ENCODE data around the gene UBE3D. TPM values are rescaled to one million over a fixed set of nuclear protein-coding genes. Genes with fewer than 3 reads are reported as not detected.

UBE3D gene
- total RNA-seq, 1 donor = 7.0 TPM

DNA sequence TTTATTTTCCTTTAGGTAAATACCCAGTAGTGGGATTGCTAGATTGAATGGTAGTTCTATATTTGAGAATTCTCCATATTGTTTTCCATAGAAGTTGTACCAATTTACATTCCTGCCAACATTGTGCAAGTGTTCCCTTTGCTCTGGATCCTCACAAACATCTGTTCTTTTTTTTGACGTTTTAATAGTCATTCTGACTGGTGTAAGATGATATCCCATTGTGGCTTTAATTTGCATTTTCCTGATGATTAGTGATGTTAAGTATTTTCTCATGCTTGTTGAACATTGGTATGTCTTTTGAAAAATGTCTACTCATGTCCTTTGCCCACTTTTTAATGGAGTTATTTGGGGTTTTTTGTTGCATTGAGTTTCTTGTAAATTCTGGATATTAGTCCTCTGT is 85.6 kb downstream of the UBE3D start:
- H3K4me3 ChIP-seq (ENCODE audit: low read depth, low read length) = no peak overlapping the region
- no peak for DNase-seq (ENCODE audit: low read depth)
- TF ChIP-seq, protein P1, sequence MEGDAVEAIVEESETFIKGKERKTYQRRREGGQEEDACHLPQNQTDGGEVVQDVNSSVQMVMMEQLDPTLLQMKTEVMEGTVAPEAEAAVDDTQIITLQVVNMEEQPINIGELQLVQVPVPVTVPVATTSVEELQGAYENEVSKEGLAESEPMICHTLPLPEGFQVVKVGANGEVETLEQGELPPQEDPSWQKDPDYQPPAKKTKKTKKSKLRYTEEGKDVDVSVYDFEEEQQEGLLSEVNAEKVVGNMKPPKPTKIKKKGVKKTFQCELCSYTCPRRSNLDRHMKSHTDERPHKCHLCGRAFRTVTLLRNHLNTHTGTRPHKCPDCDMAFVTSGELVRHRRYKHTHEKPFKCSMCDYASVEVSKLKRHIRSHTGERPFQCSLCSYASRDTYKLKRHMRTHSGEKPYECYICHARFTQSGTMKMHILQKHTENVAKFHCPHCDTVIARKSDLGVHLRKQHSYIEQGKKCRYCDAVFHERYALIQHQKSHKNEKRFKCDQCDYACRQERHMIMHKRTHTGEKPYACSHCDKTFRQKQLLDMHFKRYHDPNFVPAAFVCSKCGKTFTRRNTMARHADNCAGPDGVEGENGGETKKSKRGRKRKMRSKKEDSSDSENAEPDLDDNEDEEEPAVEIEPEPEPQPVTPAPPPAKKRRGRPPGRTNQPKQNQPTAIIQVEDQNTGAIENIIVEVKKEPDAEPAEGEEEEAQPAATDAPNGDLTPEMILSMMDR (IDR thresholded peaks at IDR 0.05; ENCODE audit: insufficient read depth, low read length) = no peak

DNA sequence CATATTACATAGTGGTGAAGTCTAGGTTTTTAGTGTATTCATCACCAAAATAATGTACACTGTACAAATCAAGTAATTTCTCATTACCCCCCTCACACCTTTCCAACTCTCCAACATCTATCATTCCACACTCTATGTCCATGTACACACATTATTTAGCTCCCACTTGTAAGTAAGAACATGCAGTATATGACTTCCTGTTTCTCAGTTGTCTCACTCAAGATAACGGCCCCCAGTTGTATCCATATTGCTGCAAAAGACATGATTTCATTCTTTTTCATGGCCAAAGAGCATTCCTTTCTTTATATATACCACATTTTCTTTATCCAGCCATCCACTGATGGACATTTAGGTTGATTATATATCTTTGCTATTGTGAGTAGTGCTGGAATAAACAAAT is 86.0 kb downstream of the UBE3D start:
- H3K4me3 ChIP-seq (ENCODE audit: low read depth, low read length) = no peak overlapping the region
- TF ChIP-seq, protein P1 (IDR thresholded peaks at IDR 0.05; ENCODE audit: insufficient read depth, low read length) = no peak
- no peak for DNase-seq (ENCODE audit: low read depth)

DNA sequence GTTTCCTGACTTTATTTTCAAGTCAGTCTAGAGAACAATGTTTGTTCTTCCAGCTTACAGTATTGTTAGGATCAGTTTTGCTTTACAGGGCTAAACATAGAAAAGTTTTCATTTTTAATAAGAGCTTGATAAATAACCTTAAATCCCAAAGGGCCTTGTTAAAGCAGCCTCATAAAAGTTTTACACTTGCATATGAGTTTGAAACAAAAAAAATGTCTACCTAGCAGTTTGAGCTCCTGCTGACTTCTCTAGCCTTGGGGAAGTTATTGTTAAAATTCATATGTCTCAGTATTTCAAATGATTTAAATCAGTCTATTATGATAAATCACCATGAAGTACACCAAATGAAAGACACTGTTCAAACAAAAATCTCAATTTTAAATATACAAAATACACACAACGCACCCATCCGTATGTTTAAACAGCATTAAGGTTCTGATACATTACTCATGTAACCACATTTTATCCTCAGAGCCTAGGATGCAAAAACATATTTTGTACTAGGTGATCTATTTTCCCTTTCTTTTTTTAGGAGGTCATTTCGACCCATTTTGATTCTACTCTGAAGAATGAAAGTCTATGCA is 87.2 kb downstream of the UBE3D start:
- no peak for DNase-seq (ENCODE audit: low read depth)
- no peak overlapping the region for H3K4me3 ChIP-seq (ENCODE audit: low read depth, low read length)

DNA sequence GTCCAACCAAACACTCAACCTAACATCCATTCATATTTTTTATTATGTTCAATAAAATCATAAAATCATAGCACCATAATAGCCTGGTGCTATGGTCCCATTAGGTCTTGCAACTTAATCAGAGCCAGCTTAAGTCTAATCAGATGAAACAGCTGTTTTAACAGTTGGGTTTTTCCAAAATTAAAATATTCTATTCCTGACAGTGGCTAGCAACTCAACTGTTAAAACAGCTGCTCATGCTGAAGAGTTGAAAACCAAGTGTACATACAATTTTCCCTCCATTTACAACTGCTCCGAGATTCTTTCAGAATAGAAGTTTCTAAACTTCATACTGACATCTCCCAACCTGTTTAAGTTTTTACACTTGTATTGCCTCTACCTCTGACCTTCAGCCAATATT is 89.5 kb downstream of the UBE3D start:
- TF ChIP-seq, protein P1 (IDR thresholded peaks at IDR 0.05; ENCODE audit: insufficient read depth, low read length) = no peak
- no peak overlapping the region for H3K4me3 ChIP-seq (ENCODE audit: low read depth, low read length)
- DNase-seq (ENCODE audit: low read depth) = no peak

More for the DNA sequence above, 87.2 kb downstream of the UBE3D start:
- TF ChIP-seq, protein P1 (IDR thresholded peaks at IDR 0.05; ENCODE audit: insufficient read depth, low read length) = no peak

DNA sequence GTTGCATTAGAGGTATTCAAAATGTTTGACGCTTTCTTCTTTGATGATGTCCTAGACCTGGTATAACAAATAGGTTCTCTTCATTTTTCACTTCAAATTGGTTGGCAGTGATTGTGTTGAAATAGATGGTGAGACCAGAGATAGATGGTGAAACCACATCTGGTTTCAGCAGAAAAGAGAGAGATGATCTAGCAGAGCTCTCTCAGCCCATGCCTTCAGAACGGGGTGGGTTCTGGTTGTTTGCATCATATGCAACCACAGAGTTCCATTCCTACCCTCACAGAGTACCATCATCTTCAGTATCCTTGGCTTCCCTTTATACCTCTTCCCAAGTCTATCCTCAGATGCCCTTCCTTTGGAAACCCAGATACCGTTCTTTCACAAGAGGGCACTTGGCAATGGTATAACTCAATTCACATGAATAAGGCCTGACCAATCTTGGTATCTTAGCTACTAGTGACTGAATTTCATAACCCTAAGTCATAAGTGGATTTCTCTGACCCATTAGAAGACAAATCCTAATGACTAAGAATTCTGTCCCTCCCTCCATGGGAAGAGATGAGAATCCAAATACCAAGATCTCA is 93.7 kb downstream of the UBE3D start:
- no peak overlapping the region for H3K4me3 ChIP-seq (ENCODE audit: low read depth, low read length)
- TF ChIP-seq, protein P1 (IDR thresholded peaks at IDR 0.05; ENCODE audit: insufficient read depth, low read length) = no peak
- no peak for DNase-seq (ENCODE audit: low read depth)

DNA sequence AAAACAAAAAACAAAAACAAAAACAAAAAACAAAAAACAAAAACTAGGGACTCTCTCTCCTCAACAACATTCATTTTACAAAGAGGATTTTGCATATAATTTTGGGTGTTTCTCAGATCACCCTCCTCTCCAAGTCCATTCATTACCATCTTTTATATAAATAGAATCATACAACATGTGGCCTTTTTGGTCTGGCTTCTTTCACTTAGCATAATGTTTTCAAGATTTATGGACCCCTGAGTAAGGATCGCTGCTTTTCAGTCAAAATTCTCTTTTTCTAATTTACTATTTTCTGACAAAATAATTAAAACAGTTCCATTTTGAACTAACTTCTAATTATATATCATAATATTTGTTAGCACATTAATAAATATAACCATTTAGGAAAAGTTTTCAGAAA is 94.8 kb downstream of the UBE3D start:
- H3K4me3 ChIP-seq (ENCODE audit: low read depth, low read length) = no peak overlapping the region
- no peak for DNase-seq (ENCODE audit: low read depth)

More for the DNA sequence above, 94.8 kb downstream of the UBE3D start:
- TF ChIP-seq, protein P1 (IDR thresholded peaks at IDR 0.05; ENCODE audit: insufficient read depth, low read length) = no peak
